Neural cell (in vitro differentiated cells): ENCODE measurements around the gene PRKCE. TPM values are rescaled to one million over a fixed set of nuclear protein-coding genes. Genes with fewer than 3 reads are reported as not detected.

ENCODE experiments used
- H2AFZ ChIP-seq: fragments of 200-600, 300-800 bp; sonication (generic), shearing (Covaris generic); 2 replicates; pipeline ENCODE4 v1.6.0; 2014; ENCODE audit warnings: low read depth, mild to moderate bottlenecking, antibody characterized with exemption, low read length, moderate library complexity
- H3F3A ChIP-seq: fragments of 200-600 bp; shearing (Covaris generic); 2 replicates; pipeline ENCODE4 v1.6.1; 2016; ENCODE audit warnings: mild to moderate bottlenecking, moderate library complexity, mixed read lengths, antibody characterized with exemption, low read length; ENCODE audit not compliant: insufficient read depth, poor library complexity, severe bottlenecking
- H3K27ac ChIP-seq: fragments of 200-600, 300-800 bp; sonication (generic), shearing (Covaris generic); 2 replicates; pipeline ENCODE4 v1.5.1; 2014; ENCODE audit warnings: mild to moderate bottlenecking, low read length, moderate library complexity
- H3K27me3 ChIP-seq: fragments of 300-800, 200-600 bp; sonication (generic), shearing (Covaris generic); 2 replicates; pipeline ENCODE4 v1.6.0; 2014; ENCODE audit warnings: mild to moderate bottlenecking, low read depth, low read length, moderate library complexity; ENCODE audit not compliant: insufficient read depth
- H3K36me3 ChIP-seq: fragments of 300-800, 200-600 bp; sonication (generic), shearing (Covaris generic); 2 replicates; pipeline ENCODE4 v1.5.1; 2014; ENCODE audit warnings: mild to moderate bottlenecking, antibody characterized with exemption, low read length, moderate library complexity; ENCODE audit not compliant: insufficient read depth
- H3K4me2 ChIP-seq: fragments of 300-800, 200-600 bp; sonication (generic), shearing (Covaris generic); 2 replicates; pipeline ENCODE4 v1.6.0; 2014; ENCODE audit warnings: mild to moderate bottlenecking, low read length
- H3K4me3 ChIP-seq: fragments of 300-800, 200-600 bp; sonication (generic), shearing (Covaris generic); 2 replicates; pipeline ENCODE4 v1.5.1; 2014; ENCODE audit warnings: mild to moderate bottlenecking, low read length, moderate library complexity
- H3K79me2 ChIP-seq: fragments of 200-600 bp; shearing (Covaris generic); replicated peaks from 2 replicates; pipeline ENCODE4 v1.6.0; 2014; ENCODE audit warnings: mild to moderate bottlenecking, low read length, moderate library complexity; ENCODE audit not compliant: insufficient read depth
- H3K9ac ChIP-seq: fragments of 300-800, 200-600 bp; sonication (generic), shearing (Covaris generic); 2 replicates; pipeline ENCODE4 v1.6.1; 2016; ENCODE audit warnings: mild to moderate bottlenecking, low read length, mixed read lengths
- H3K9me2 ChIP-seq: fragments of 200-600 bp; shearing (Covaris generic); 2 replicates; pipeline ENCODE4 v1.6.1; 2016; ENCODE audit warnings: mild to moderate bottlenecking, low read length, mixed read lengths; ENCODE audit not compliant: insufficient read depth
- H3K9me3 ChIP-seq: fragments of 200-600, 300-800 bp; sonication (generic), shearing (Covaris generic); 2 replicates; pipeline ENCODE4 v1.6.1; 2016; ENCODE audit warnings: mild to moderate bottlenecking, mixed run types, low read length, moderate library complexity, mixed read lengths
- H4K20me1 ChIP-seq: fragments of 200-600 bp; shearing (Covaris generic); 2 replicates; pipeline ENCODE4 v1.6.1; 2016; ENCODE audit warnings: mild to moderate bottlenecking, mixed run types; ENCODE audit not compliant: insufficient read depth
- EP300 ChIP-seq: fragments of 450-650 bp; conservative IDR thresholded peaks from 2 replicates; pipeline ENCODE4 v1.6.1; 2014; ENCODE audit warnings: antibody characterized with exemption, mild to moderate bottlenecking, moderate library complexity; ENCODE audit not compliant: poor library complexity, severe bottlenecking
- EZH2 ChIP-seq: fragments of 200-600, 300-800 bp; shearing (Covaris generic), sonication (generic); IDR thresholded peaks from 2 replicates; pipeline ENCODE4 v1.6.1; 2014; ENCODE audit warnings: antibody characterized with exemption, low read length, borderline replicate concordance, mild to moderate bottlenecking; ENCODE audit not compliant: insufficient read depth, poor library complexity, severe bottlenecking
- MXI1 ChIP-seq: fragments of 450-650 bp; conservative IDR thresholded peaks from 2 replicates; pipeline ENCODE4 v1.6.1; 2014; ENCODE audit warnings: antibody characterized with exemption, mild to moderate bottlenecking; ENCODE audit not compliant: poor library complexity, severe bottlenecking
- POLR2AphosphoS5 ChIP-seq: IDR thresholded peaks from 2 replicates; pipeline ENCODE4 v1.6.1; 2012
- RAD21 ChIP-seq: fragments of 450-650 bp; conservative IDR thresholded peaks from 2 replicates; pipeline ENCODE4 v1.6.1; 2014; ENCODE audit warnings: antibody characterized with exemption, mild to moderate bottlenecking, moderate library complexity
- SMC3 ChIP-seq: fragments of 450-650 bp; conservative IDR thresholded peaks from 2 replicates; pipeline ENCODE4 v1.6.1; 2014; ENCODE audit warnings: antibody characterized with exemption, mild to moderate bottlenecking, moderate library complexity; ENCODE audit not compliant: poor library complexity
- TAF1 ChIP-seq: IDR thresholded peaks from 2 replicates; pipeline ENCODE4 v1.6.1; 2012; ENCODE audit warnings: low read depth
- polyA plus RNA-seq: library from polyadenylated mRNA; depleted of rRNA; stranded (reverse); fragments of >200 nt; gene quantifications from 2 replicates; pipeline ENCODE4 v1.2.3, GENCODE V29; 2014
- TF ChIP-seq, protein P1 (sequence below): IDR thresholded peaks from 2 replicates; pipeline ENCODE4 v1.6.1; 2012; ENCODE audit warnings: borderline replicate concordance
- TF ChIP-seq, protein P2 (sequence below): fragments of 450-650 bp; IDR thresholded peaks from 2 replicates; pipeline ENCODE4 v1.5.1; 2014; ENCODE audit warnings: antibody characterized with exemption, mild to moderate bottlenecking, moderate library complexity; ENCODE audit not compliant: poor library complexity, severe bottlenecking

Gene PRKCE
- polyA plus RNA-seq, 1 donor from 2014 or later, result 5.4 TPM

DNA sequence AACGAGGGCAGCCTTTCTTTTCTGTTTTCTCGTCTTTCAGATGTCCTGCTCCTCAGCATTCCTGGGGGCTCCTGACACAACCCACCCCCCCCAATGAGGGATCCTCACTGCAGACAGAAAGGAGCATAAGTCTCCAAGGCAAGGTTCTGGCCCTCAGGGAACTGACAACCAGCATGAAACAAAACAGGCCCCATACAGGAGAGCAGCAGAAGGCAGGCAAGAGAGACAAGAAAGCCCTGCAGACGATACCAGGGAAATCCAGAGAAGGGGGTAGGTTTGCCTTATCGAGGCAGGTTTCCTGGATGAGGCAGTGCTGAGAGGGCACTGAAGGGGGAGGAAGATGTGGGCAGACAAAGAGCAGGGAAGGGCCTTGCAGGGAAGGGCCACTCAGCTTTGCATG, 541.9 kb downstream of the PRKCE start:
- H3K27ac ChIP-seq, result no peak overlapping the region
- no peaks in the 10 kb centered on the region for H3K9me3 ChIP-seq
- no peaks in the 10 kb centered on the region for H3K27me3 ChIP-seq
- no peak overlapping the region for H2AFZ ChIP-seq
- no peaks in the 10 kb centered on the region for H3K9me2 ChIP-seq
- H3K4me3 ChIP-seq, result no peak overlapping the region
- H3K79me2 ChIP-seq, result no peaks in the 10 kb centered on the region
- H3K9ac ChIP-seq, result no peak overlapping the region
- no peaks in the 10 kb centered on the region for H3F3A ChIP-seq
- H3K36me3 ChIP-seq, result no peaks in the 10 kb centered on the region
- H4K20me1 ChIP-seq, result no peaks in the 10 kb centered on the region
- no peak overlapping the region for H3K4me2 ChIP-seq
- no peak for TF ChIP-seq TAF1
- TF ChIP-seq MXI1, result no peak
- no peak for TF ChIP-seq SMC3
- TF ChIP-seq EZH2, result no peak
- no peak for TF ChIP-seq EP300
- TF ChIP-seq RAD21, result no peak
- TF ChIP-seq, protein P1, sequence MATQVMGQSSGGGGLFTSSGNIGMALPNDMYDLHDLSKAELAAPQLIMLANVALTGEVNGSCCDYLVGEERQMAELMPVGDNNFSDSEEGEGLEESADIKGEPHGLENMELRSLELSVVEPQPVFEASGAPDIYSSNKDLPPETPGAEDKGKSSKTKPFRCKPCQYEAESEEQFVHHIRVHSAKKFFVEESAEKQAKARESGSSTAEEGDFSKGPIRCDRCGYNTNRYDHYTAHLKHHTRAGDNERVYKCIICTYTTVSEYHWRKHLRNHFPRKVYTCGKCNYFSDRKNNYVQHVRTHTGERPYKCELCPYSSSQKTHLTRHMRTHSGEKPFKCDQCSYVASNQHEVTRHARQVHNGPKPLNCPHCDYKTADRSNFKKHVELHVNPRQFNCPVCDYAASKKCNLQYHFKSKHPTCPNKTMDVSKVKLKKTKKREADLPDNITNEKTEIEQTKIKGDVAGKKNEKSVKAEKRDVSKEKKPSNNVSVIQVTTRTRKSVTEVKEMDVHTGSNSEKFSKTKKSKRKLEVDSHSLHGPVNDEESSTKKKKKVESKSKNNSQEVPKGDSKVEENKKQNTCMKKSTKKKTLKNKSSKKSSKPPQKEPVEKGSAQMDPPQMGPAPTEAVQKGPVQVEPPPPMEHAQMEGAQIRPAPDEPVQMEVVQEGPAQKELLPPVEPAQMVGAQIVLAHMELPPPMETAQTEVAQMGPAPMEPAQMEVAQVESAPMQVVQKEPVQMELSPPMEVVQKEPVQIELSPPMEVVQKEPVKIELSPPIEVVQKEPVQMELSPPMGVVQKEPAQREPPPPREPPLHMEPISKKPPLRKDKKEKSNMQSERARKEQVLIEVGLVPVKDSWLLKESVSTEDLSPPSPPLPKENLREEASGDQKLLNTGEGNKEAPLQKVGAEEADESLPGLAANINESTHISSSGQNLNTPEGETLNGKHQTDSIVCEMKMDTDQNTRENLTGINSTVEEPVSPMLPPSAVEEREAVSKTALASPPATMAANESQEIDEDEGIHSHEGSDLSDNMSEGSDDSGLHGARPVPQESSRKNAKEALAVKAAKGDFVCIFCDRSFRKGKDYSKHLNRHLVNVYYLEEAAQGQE, result no peak
- TF ChIP-seq POLR2AphosphoS5, result no peak
- TF ChIP-seq, protein P2, sequence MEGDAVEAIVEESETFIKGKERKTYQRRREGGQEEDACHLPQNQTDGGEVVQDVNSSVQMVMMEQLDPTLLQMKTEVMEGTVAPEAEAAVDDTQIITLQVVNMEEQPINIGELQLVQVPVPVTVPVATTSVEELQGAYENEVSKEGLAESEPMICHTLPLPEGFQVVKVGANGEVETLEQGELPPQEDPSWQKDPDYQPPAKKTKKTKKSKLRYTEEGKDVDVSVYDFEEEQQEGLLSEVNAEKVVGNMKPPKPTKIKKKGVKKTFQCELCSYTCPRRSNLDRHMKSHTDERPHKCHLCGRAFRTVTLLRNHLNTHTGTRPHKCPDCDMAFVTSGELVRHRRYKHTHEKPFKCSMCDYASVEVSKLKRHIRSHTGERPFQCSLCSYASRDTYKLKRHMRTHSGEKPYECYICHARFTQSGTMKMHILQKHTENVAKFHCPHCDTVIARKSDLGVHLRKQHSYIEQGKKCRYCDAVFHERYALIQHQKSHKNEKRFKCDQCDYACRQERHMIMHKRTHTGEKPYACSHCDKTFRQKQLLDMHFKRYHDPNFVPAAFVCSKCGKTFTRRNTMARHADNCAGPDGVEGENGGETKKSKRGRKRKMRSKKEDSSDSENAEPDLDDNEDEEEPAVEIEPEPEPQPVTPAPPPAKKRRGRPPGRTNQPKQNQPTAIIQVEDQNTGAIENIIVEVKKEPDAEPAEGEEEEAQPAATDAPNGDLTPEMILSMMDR, result no peak

DNA sequence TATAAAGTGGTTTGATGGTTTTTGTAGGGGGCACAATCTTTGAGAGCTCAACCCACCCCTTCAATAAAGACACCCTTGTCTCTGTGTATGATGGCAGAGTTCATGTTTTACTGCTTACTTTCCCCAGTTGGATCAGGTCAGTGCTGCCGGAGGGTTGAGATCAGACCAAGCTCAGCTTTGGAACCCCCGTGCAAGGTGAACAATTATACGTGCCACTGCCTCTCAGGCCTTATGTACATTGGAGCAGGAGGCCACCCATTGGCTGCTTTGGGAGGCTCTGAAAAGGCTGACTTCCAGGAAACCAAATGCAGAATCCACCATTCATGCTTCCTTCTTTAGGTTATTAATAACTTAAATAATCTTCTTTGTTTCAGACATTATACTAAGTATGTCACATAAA, 542.4 kb downstream of the PRKCE start:
- H3K9me3 ChIP-seq, result no peaks in the 10 kb centered on the region
- TF ChIP-seq EP300 (no peak), RAD21 (no peak), EZH2 (no peak), POLR2AphosphoS5 (no peak)
- TF ChIP-seq, protein P2, result no peak
- no peaks in the 10 kb centered on the region for H4K20me1 ChIP-seq
- no peak overlapping the region for H3K4me2 ChIP-seq
- H3K36me3 ChIP-seq, result no peaks in the 10 kb centered on the region
- no peaks in the 10 kb centered on the region for H3K27me3 ChIP-seq
- no peak overlapping the region for H3K27ac ChIP-seq
- no peaks in the 10 kb centered on the region for H3K79me2 ChIP-seq
- H3K9me2 ChIP-seq, result no peaks in the 10 kb centered on the region
- H2AFZ ChIP-seq, result no peak overlapping the region
- H3K4me3 ChIP-seq, result no peak overlapping the region
- no peak overlapping the region for H3K9ac ChIP-seq
- H3F3A ChIP-seq, result no peaks in the 10 kb centered on the region
